H1 (cell line): ENCODE measurements around the gene PRKCSH. TPM values are rescaled to one million over a fixed set of nuclear protein-coding genes. Genes with fewer than 3 reads are reported as not detected.

ENCODE experiments used
- BRCA1 ChIP-seq: IDR thresholded peaks from 2 replicates; pipeline ENCODE4 v1.6.1; 2012; ENCODE audit warnings: low read depth, low read length, improper control_type of control experiment
- CHD1 ChIP-seq: IDR thresholded peaks from 2 replicates; pipeline ENCODE4 v1.6.1; 2012; ENCODE audit warnings: low read depth, low read length, improper control_type of control experiment
- CHD7 ChIP-seq: fragments of 300-600 bp; sonication (generic); IDR thresholded peaks from 2 replicates; pipeline ENCODE4 v1.7.1; 2012; ENCODE audit warnings: low read length, moderate library complexity, mild to moderate bottlenecking, inconsistent platforms; ENCODE audit not compliant: insufficient replicate concordance
- NANOG ChIP-seq: IDR thresholded peaks from 2 replicates; pipeline ENCODE4 v1.6.1; 2011; ENCODE audit warnings: low read length, low read depth, mild to moderate bottlenecking, inconsistent platforms; ENCODE audit not compliant: insufficient read depth, poor library complexity, severe bottlenecking
- SP2 ChIP-seq: IDR thresholded peaks from 2 replicates; pipeline ENCODE4 v1.6.1; 2012; ENCODE audit warnings: mild to moderate bottlenecking, low read length, inconsistent platforms
- polyA plus RNA-seq, 7 experiments: library from polyadenylated mRNA; depleted of rRNA in 3 of 7; stranded (reverse) in 5 of 7; unstranded in 2 of 7; fragments of >200 nt in 5 of 7; fragments of 200-250 nt in 2 of 7; gene quantifications; 1 replicate in 5 of 7; 2 replicates in 1 of 7; 4 replicates in 1 of 7; pipeline versions ENCODE4 v1.2.1 to v1.2.3, GENCODE V29; 2011 to 2013; ENCODE audit warnings: missing spikeins in 2 of 7, mixed read lengths in 2 of 7
- total RNA-seq: library from RNA; stranded (reverse); fragmentation: NEBNext Ultra II Directional; extraction: Animal tissue kit (Norgen Biotek cat#: 25700); gene quantifications from 2 replicates; pipeline ENCODE4 v1.2.1, GENCODE V29; 2021

The PRKCSH gene
- total and polyA plus RNA-seq, 2 of the 8 experiments (the other 6 are each of a cell fraction or from before 2014, with no cell fraction given): 97.2 to 337 TPM

DNA sequence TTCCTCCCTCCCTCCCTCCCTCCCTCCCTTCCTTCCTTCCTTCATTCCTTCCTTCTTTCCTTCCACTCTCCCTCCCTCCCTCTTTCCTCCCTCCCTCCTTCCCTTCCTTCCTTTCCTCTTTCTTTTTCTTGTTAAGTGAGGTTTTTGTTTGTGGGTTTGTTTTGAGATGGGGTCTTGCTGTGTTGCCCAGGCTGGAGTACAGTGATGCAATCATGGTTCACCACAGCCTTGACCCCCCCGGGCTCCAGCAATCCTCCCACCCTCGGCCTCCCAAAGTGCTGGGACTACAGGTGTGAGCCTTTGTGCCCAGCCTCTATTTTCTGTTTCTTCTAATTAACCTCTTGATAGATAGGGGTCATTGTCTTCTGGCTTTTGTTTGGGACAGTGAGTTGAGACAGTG lies 26.0 kb downstream of the PRKCSH start (continued):
- TF ChIP-seq CHD7 (no peak), SP2 (no peak), CHD1 (no peak), BRCA1 (no peak), NANOG (no peak)
